ENCODE measurements around the gene GRK4.
A peak's percentile ranks its signal among the peaks of the same experiment; 100 is the strongest.
"Not testable (repeated sequence)": the region's sequence is repeated elsewhere in the genome, so short reads cannot be mapped to it uniquely, and the experiment has no call there.

GRK4 gene

DNA sequence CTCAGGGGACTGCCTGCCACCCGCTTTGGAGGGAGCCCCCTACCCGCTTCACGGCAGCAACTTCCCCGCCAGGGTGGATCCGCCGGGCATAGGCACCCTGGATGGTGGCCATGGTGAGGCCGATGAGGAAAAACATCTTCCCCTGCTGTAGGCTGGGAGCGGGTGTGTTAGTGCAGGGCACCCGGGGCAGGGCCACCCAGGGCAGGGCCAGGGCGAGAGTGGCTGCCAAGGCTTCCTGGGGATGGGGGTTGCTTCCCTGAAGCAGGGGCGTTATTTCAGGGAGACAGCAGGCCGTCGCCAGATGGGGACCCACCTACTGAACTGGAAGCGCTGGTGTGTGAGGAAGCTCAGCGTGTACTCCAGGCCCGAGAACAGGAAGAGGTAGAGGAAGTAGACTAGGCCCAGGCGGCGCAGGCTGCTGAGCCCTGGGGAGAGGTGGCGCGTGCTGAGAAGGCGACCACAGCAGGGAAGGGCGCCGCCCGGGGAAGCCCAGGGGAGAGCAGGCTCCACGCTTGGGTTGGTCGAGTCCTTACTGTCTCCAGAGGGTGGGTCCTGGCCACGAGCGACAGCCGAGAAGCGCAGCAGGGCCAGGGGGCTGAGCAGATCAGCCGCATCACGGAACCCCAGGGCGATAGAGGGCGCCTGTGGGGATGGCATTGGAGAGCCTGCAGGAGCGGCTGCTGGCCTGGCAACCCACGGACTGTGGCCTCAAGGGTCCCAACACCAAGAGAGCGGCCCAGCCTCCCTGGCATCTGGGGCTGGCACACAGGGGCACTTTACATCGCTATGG, 31.7 kb upstream of the GRK4 start:
- DNase-seq, result peak; percentile 68 to 81

DNA sequence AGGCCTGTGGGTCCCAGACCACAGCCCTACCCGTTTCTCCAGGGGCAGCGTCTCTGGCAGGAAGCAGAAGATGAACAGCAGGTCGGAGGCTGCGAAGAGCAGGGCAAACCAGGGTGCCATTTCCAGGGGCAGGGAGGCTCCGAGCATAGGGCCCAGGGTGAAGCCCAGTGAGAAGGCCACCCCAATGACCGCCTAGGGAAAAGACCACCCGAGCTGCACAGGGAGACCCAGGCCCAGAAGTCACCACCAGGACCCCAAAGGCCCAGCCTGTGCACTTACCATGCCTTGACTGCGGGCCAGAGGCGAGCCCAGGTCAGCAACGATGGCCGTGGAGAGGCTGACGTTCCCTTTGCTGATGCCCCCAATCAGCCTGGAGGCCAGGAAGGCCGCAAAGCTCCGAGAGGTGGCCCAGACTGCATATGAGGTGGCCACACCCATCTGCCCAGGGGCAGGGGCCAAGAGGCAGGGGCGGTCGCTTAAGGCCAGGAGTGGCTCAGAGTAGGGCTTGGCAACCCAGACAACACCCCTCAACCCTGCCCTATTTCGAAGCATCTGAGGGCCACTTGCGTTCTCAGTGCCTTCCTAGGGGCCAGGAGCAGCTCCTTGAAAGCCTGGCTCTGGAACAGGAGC, 30.9 kb upstream of the GRK4 start:
- DNase-seq, result no peak

DNA sequence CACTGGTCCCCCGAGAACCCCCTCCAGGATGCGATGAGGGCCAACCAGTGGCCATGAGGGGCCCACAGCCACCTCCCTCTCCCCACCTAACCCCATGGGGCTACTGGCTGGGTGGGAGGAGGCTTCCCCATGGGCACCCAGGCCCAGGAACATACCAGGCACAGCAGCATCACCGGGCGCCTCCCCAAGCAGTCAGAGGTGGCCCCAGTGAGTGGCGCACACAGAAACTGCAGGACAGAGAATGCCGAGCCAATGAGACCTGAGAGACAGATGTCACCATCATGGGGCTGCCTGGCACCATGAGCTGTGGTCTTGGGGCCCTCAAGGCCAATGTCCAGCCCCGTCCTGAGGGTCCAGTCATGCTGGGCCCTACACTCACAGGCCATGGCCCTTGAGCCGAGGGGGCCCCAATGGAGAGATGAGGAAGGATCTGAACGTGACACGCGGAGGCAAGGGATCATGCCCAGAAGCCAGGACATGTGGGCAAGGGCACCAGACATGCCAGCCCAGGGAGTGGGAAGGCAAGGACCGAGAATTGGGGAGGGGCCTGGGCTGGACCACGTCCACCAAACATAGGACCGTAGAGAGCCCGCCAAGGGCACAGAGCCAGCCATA, 30.3 kb upstream of the GRK4 start:
- no peak for DNase-seq

DNA sequence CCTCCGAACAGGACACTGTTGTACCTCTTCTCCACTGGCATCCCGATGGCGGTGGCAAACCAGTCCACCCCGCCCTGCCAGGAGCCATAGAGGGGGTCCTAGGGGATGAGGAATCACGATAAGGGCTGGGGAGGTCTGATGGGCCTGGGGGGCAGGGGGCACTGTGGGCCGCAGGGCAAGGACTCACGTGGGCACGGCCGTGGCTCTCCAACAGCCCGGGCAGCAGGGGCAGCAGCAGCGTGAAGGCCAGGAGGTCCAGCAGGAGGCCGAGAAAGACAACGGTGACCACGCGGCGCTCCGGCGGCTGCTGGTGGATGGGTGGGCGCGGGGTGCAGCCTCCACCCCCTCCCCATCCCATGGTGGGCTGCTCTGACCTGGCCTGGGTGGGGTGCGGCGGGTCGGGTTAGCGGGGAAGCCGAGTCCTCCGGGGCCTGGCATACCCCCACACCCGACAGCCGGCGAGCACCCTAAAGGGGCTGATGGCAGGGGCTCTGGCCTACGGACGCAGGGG, 29.8 kb upstream of the GRK4 start:
- DNase-seq, result no peak

DNA sequence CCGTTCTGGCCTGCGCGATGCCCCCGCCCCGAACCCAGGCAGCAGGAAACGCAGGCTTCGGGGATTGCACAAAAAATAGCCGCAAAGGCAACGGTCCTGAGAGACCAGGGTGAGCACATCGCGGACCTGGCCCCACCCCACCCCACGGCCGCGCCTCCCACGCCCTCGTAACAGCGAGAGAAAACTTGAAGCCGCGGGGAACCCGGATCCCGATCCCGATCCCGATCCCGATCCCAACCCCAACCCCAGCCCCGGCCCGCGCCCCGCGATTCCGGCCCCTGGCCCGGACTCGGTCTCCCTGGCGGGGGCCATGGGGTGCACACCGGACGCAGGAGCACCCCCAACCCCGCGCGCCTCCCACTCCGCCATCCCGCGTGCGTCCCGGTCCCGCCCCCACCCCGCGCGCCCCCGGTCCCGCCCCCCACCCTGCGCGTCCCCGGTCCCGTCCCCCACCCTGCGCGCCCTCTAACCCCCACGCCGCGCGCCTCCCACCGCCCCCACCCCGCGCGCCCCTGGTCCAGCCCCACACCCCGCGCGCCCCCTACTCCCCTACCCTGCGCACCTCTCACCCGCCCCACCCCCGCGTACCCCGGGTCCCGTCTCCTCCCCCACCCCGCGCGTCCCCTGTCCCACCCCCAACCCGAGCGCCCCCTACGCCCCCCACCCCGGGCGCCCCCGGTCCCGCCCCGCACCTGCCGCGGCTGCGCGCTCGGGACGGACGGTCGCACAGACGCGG, 29.1 kb upstream of the GRK4 start:
- peak; percentile 74 to 78 for DNase-seq

DNA sequence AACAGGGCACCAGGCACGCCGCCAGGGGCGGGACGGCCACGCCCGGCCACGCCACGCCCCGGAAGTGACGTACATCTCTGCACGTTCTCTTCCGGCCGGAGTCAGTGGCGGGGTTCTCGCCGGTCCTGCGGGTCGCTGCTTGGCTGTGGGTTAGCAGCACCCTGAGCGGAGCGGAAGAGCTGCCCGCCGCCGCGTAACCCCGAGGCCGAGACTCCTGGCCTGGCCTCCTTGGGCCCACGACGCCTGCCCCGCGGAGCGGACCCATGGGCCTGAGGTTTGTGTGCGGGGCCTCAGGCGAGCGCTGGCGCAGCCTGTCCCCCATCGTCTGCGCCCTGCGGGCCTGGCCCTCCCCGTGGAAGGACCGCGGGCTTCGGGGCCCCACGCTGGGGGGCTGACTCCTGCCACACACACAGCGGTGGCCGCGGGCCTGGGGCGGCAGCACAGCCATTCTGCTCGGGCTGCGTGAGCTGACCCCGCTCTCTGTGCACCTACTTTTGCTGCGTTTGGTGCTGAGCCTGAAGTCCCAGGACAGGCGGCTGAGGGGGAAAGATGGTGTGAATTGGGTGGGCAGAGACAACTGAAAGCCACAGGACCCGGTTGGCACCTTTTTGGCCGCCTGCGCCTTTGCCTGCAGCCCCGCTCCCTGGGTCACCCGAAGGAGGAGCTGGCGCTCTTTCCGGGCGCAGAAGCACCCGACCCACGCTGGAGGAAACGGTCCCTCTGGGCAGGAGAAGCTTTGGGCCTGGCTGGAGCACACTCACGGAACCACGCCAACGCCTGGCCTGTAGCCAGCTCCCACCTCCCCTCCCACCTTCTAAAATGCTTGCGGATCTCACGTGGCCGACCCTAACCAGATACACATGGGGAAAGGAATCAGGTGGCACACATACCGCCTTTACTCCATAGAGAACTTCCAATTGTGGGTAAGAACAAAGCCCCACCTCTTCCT, 28.3 kb upstream of the GRK4 start:
- DNase-seq, result peak; percentile 85 to 97

DNA sequence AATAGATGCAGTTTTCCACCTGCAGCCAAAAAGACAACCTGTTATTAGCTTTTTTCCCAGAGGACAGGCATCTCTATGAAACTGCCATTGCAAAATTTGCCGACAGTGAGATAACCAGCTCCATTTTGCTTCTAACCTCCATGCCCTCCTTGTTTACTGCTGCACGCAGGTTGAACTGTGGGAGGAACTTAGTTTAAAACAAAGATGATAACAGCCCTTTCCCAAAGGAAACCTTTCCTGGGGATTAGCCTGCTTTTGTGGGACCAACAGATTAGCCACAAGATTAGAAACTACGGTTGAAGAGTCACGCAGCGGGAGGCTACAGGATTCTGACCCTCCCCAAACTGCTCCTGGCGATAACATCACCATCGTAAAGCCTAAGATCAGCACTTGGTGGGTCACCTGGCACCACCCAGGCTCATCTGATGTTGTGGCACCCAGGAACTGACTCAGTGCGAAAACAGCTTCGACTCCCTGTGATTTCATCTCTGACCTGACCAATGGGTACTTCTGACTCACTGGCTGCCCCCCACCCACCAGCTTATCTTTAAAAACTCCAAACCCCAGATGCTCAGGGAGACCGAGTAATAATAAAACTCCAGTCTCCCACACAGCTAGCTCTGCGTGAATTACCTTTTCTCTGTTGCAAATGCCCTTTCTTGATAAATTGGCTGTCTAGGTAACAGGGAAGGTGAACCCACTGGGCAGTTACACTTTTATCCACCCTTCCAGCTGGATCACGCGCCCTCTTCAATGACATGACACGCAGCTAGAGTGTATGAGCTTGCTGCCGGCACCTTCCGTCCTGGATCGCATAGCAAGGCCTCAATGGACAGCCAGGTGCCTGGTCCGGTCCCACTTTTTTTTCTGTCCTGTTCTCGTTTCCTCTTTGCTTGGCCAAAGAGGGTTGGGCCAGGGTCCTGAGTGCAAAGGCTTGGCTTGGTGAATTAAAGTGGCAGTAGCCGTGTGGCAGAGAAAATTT, 27.3 kb upstream of the GRK4 start:
- peak; percentile 42 to 82 for DNase-seq

DNA sequence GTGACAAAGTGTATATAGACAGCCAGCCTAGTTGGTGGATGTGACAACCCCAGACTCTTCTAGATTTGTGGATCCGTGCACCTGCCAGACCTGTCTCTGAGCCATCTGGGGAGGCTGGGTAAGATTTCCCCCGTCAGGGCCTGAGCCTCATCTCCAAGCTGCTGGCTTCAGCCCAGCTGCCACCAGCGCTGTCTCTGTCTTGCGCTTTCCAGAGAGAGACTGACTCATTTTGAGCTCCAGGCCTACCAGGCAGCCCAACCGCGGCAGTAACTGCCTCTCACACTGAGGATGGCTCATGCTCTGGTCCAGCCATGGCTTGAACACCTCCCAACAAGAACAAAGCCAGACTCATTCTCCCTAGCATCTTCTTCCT, 26.6 kb upstream of the GRK4 start:
- DNase-seq, result no peak

DNA sequence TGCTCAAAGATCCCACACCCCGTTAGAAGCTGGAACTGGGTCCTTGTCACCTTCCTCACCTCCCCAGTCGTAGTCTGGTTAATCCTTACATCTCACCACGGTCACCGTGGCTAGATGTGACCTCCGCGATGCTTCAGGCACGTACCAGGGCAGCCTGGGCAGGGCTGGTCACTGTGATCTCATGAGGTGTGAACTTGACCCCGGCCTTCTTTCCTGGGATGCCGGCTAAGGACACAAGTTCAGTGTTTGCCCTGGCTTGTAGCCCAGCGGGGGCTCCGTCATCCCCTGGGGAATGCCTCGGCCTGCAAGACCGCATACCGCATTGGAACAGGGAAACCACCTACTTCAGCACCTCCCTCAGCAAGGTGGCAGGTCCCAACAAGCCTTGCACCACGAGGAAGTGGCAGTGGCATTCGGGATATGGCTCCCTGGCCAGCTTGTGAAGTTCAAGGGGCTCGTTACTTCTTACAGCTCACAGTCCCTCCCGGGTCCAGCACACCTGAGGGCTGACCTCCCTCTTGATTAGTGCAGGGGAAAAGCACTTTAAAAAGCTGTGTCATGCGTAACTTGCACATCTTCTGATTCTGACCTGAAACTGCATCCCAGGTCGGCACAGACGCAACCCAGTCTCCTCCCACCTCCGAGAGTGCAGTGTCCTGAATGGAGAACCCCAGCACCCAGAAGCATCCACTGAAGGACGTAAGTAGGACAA, 26.1 kb upstream of the GRK4 start:
- DNase-seq, result no peak

DNA sequence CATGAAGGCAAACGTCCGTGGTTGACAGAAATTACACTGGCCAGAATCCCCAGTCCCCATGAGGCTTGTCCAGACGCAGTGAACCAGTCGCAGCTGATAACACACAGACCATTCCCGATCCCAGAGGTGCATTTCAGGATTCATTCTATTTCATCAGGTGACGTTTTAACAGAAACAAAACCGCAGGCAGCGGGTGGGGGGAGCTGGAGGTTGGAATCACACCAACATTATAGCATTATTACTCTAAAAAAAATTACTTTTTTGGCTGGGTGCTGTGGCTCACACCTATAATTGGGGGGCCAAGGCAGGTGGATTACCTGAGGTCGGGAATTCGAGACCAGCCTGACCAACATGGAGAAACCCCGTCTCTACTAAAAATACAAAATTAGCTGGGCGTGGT, 25.4 kb upstream of the GRK4 start:
- no peak for DNase-seq

DNA sequence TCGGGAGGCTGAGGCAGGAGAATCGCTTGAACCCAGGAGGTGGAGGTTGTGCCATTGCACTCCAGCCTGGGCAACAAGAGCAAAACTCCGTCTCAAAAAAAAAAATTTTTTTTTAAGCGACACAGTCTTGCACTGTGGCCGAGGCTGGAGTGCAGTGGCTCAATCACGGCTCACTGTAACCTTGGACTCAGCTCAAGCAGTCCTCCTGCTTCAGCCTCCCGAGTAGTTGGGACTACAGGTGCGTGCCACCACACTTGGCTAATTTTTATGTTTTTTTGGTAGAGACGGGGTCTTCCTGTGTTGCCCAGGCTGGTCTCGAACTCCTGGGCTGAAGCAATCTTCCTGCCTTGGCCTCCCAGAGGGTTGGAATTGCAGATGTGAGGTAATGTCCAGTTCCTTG, 25.0 kb upstream of the GRK4 start:
- DNase-seq, result not testable (repeated sequence)

DNA sequence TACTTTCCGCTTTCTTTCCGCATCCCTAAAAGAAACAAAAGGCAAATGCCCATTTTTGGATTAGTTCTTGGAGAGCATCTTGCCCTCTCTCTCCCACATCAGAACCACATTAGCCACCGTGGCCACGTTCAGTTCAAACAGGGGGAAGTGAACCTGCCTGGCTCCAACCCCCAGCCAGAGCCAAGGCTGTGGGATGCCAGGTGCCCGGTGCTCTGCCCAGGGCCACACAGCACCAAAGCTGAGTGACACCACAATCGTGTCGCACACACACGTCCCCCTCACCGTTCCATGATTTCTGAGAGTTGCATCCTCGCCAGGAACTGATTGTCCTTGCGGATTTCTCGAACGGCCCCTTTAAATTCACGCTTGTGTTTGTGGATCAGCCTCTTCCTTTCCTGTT, 24.5 kb upstream of the GRK4 start:
- DNase-seq, result no peak

DNA sequence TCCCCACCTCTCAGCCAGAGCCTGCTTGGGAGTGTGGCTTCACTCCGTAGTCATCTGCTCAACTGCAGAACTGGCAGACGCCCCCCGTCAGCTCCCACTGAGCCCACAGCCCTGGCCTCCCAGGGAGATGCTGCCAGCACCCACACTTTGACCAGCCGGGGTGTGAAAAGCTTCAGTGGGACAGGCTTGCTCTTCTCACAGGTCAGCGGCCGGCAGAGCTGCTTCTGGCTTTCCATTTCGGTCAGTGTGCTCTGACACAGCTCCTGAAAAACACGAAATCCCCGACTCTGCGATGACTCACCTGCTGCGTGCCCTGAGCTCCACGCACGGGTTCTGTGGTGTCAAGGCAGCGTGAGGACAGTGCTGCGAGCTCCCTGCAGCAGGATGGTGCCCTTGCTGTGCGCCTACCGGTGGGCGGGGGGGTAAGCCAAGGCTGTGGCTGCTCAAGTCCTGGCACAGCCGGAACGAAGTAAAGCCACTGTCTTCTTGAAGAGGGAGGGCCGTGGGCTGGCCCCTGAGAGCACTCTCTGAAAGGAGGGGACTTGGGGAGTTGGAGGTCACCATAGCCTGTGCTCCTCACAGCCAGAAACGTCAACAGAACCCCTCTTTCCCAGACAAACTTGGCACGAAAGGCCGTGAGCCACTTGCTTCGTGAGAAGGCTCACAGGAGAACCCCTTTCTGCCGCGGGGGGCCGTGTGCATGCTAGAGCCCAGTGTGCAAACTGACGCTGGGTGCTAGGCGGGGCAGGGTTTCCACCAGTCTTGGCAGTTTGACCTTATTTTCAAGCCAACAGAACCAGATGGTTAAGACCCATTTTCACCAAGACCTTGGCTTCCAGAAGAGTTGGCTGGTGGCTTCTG, 23.8 kb upstream of the GRK4 start:
- no peak for DNase-seq

DNA sequence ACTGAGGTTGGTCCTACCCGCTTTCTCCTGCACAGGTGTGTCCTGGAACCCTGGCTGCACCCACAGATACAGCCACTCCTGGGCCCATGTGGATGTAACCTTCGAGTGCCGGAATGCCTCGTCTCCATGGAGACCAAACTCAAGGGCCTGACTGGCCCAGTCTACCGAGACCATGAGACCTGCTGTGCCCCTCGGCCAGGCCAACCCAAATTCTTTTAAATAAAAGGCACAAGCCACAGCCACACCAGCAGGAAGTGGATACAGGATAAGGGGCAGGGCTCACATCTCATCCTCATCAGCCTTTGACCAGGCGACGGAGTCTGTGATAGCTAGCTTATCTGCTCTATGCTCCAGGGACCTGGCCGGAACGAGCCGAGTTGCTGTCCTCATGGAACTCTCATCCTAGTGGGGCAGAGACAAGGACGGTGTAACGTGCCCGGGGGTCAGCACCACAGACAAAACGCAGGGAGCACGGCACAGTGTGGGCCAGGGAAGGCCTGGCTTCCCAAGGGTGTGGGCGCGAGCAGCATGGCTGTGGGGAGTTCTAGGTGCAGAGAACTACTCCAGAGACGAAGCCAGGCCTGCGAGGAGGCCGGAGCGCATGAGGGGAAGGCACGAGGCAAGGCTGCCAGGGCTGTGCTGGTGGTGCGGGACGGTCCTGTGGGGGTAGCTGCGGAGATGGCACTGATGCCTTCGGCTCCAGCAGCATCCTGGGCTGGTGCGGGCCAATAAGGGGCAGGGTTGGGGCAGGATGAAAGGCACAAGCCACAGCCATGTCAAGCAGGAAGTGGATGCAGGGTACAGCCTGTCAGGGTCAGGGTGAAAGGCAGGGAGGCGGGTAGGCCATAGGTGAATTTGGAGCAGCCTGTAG, 22.9 kb upstream of the GRK4 start:
- no peak for DNase-seq

DNA sequence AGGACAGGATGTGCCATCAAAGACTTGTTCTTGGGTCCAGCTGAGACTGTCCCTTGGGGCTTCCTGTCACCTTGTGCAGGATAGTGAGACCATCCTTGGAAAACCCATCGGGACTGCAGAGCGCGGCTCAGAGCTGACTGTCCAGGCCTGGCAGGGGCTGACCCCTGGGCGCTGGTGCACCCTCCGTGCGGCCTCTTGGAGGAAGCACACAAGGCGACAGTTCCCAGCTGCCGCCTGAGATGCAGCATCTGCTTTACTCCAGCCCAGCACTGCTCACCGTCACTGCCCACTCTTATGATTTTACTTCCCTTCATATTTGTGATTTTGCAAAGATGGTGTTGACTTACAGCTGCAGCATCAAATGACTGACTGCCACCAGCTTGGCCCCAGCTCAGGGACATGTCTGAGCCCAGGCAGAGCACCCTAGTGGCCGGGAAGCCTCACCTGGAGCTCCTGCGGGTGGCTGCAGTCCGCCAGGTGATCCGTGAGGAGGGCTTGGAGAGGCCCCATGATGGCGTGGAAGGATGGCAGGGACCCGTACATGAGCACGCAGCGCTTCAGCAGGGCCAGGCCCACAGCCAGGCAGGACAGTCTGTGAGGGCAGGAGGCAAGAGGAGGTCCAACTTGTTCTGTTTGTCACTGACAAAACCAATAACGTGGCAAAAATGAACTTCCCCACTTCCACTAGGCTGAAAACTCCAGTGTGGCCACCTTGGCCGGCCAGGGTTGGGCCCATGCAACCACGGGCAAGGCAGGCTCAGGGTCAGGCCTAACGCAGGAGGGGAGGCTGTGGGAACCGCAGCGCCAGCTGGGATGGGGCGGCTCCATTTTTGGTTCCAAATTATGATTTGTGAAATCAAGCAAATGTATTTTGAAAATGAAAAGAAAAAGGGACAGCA, 22.0 kb upstream of the GRK4 start:
- DNase-seq, result no peak

DNA sequence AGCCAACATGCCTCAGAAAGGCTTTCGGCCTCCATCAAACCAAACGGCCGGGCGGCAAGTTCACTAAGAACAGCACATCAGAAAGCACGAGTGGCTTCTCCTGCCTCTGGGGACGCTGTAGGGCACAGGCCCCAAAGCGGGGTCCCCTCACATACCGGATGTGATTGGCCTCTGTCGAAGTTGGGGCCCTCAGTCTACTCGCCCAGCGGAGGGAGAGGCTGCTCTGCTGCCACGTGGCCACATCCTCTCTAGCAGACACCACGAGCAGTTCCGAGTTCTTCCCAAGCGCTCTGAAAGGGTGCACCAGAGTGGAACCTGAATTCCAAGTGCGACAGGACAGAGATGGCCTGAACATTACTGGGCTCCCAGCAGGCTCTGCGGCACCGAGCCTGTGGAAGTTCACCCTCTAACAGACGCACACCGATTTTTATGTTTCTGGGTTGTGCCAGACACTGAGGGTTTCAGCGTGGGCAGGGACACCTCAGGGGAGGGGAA, 21.3 kb upstream of the GRK4 start:
- DNase-seq, result no peak
